ENCODE data around the gene DOCK7. TPM values are rescaled to one million over a fixed set of nuclear protein-coding genes. Genes with fewer than 3 reads are reported as not detected.

The DOCK7 gene
- total and polyA plus RNA-seq, 2 of the 8 experiments (the other 6 are each of a cell fraction or from before 2014, with no cell fraction given), result 10.2 to 33.7 TPM

DNA sequence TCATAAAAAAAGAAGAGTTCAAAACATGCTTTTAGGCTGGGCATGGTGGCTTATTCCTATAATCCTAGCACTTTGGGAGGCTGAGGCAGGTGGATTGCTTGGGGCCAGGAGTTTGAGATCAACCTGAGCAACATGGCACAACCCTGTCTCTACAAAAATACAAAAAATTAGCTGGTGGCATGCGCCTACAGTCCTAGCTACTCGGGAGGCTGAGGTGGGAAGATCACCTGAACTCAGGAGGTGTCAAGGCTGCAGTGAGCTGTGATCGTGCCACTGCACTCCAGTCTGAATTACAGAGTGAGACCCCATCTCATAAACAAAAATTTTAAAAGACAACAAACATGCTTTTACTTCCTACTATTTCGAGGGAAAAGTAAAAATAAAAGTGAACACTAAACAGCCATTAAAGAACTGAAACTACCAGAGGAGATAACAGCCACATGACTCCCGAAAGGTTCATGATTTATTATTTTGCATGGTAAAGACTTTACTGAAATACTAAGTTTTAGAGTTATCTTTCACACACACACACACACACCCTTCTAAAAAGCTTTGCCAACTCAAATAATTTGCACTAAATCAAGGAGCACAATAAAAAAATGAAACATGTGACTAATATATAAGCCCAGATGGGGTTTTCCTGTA lies 203.2 kb downstream of the DOCK7 start:
- WGBS, 2 experiments (ENCODE audit: extremely low coverage in 1 of 2, insufficient coverage in 1 of 2, insufficient read length in 1 of 2, insufficient replicate concordance in 2 of 2, low coverage in 1 of 2, low lambda C conversion rate in 2 of 2, missing lambda C conversion rate in 1 of 2), result 79% methylated on average over 5 of the region's 5 CpGs; no CpG with 5 or more reads in 1 of the 2 experiments
- no peaks in the 10 kb centered on the region for H3K79me1 ChIP-seq (ENCODE audit: low read depth, low read length)
- H3K9me3 ChIP-seq (ENCODE audit: insufficient read depth in 2 of 2, low read depth in 1 of 2, low read length in 1 of 2), result no peaks in the 10 kb centered on the region
- no peak overlapping the region for H2AK5ac ChIP-seq (ENCODE audit: low read depth, low read length)
- FAIRE-seq, result no peak
- no peak overlapping the region for H4K91ac ChIP-seq (replicated peaks; ENCODE audit: insufficient read length, low read length)
- ChIA-PET CTCF (ENCODE audit: partially characterized antibody) (interaction anchor here (0.9 kb wide), 1 partner anchor 26 kb away, joined by 3 read pairs; no protein-coding TSS in a partner anchor), POLR2A (ENCODE audit: partially characterized antibody) (interaction anchor here (1.9 kb wide), 1 partner anchor 48 kb away, joined by 6 read pairs; the partner anchor contains the start of gene USP1)
- H3K79me2 ChIP-seq (ENCODE audit: control insufficient read depth in 1 of 2, insufficient read depth in 2 of 2, low read length in 2 of 2), result no peaks in the 10 kb centered on the region
- H2BK120ac ChIP-seq (replicated peaks; ENCODE audit: low read depth, low read length), result no peak overlapping the region
- no peak overlapping the region for H2BK20ac ChIP-seq (ENCODE audit: low read length)
- H2BK5ac ChIP-seq (ENCODE audit: low read depth, low read length), result no peak overlapping the region; the same call in 1 of the 2 replicates
- no peak overlapping the region for H3K4me2 ChIP-seq (ENCODE audit: insufficient read depth in 1 of 2, low read depth in 2 of 2, low read length in 2 of 2)
- no peak overlapping the region for H3K23ac ChIP-seq (ENCODE audit: insufficient read length)
- DNase-seq (ENCODE audit: low read depth in 1 of 2, low spot score in 2 of 2), result no peak
- no peak overlapping the region for H3K56ac ChIP-seq (replicated peaks; ENCODE audit: insufficient read length, low read depth, low read length)
- H4K8ac ChIP-seq (ENCODE audit: extremely low read depth, insufficient read depth, low read length), result no peak overlapping the region
- peaks cover 0 to 3% (median 0%) of the 10 kb centered on the region in 4 experiments; a peak in 3 of 7 replicates for H3K4me1 ChIP-seq (replicated peaks in 1 of 4; ENCODE audit: control insufficient read depth in 3 of 4, insufficient read depth in 4 of 4, low read length in 3 of 4)
- no peaks in the 10 kb centered on the region for H3K27me3 ChIP-seq (replicated peaks in 1 of 4; ENCODE audit: control insufficient read depth in 3 of 4, extremely low read depth in 1 of 4, insufficient read depth in 3 of 4, low read length in 3 of 4)
- H3K4me3 ChIP-seq (ENCODE audit: extremely low read depth in 1 of 4, insufficient read depth in 2 of 4, low read depth in 3 of 4, low read length in 4 of 4), result no peak overlapping the region
- H4K20me1 ChIP-seq (replicated peaks in 1 of 2; ENCODE audit: control insufficient read depth in 1 of 2, insufficient read depth in 2 of 2, low read length in 2 of 2), result no peaks in the 10 kb centered on the region
- no peak overlapping the region; a peak in 1 of 7 replicates for H3K9ac ChIP-seq (replicated peaks in 1 of 4; ENCODE audit: extremely low read depth in 1 of 4, low read depth in 3 of 4, low read length in 3 of 4)
- H3K23me2 ChIP-seq (ENCODE audit: low read depth, low read length), result no peaks in the 10 kb centered on the region
- H3K4ac ChIP-seq (replicated peaks; ENCODE audit: insufficient read length, low read depth, low read length), result no peak overlapping the region
- no peak overlapping the region for H2AFZ ChIP-seq (ENCODE audit: low read length)
- no peak overlapping the region for H2BK15ac ChIP-seq (ENCODE audit: low read length)
- no peak overlapping the region for H3K18ac ChIP-seq (ENCODE audit: extremely low read depth, low read length)
- H3K14ac ChIP-seq (ENCODE audit: insufficient read length), result no peak overlapping the region
- no peak overlapping the region for H2BK12ac ChIP-seq (ENCODE audit: low read depth, low read length)
- no peak overlapping the region for H3K27ac ChIP-seq (ENCODE audit: low read depth, low read length)
- H3K36me3 ChIP-seq (ENCODE audit: control insufficient read depth in 2 of 4, insufficient read depth in 4 of 4, low read length in 3 of 4), result no peaks in the 10 kb centered on the region; a peak in 1 of 8 replicates
- no peak overlapping the region for H4K5ac ChIP-seq (ENCODE audit: insufficient read length, low read depth, low read length)
- TF ChIP-seq, protein P1, sequence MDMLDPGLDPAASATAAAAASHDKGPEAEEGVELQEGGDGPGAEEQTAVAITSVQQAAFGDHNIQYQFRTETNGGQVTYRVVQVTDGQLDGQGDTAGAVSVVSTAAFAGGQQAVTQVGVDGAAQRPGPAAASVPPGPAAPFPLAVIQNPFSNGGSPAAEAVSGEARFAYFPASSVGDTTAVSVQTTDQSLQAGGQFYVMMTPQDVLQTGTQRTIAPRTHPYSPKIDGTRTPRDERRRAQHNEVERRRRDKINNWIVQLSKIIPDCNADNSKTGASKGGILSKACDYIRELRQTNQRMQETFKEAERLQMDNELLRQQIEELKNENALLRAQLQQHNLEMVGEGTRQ (IDR thresholded peaks at IDR 0.05; ENCODE audit: low read length), result no peak
- TF ChIP-seq RAD21 (IDR thresholded peaks at IDR 0.05 in 1 of 2, conservative IDR thresholded peaks at IDR 0.05 in 1 of 2; ENCODE audit: low read depth in 2 of 2, low read length in 2 of 2), result no peak
- no peak for TF ChIP-seq MAFK (IDR thresholded peaks at IDR 0.05; ENCODE audit: low read depth, low read length)
- no peak for TF ChIP-seq RFX5 (IDR thresholded peaks at IDR 0.05; ENCODE audit: borderline replicate concordance, low read depth, low read length)
- no peak for TF ChIP-seq PHF8 (conservative IDR thresholded peaks at IDR 0.05; ENCODE audit: low read depth, low read length)
- TF ChIP-seq SP4 (IDR thresholded peaks at IDR 0.05; ENCODE audit: low read length), result no peak
- TF ChIP-seq SP1 (IDR thresholded peaks at IDR 0.05; ENCODE audit: low read depth, low read length), result no peak
- TF ChIP-seq HDAC2 (IDR thresholded peaks at IDR 0.05; ENCODE audit: borderline replicate concordance in 1 of 2, low read depth in 2 of 2, low read length in 2 of 2), result no peak
- TF ChIP-seq CEBPB (IDR thresholded peaks at IDR 0.05; ENCODE audit: low read depth, low read length), result no peak
- TF ChIP-seq CHD2 (IDR thresholded peaks at IDR 0.05; ENCODE audit: low read length), result no peak
- TF ChIP-seq TEAD4 (IDR thresholded peaks at IDR 0.05; ENCODE audit: low read depth, low read length), result no peak
- no peak for TF ChIP-seq SIRT6 (IDR thresholded peaks at IDR 0.05; ENCODE audit: low read length)

Measured in H1 (cell line).